Kidney epithelial cell (primary cell): ENCODE data around the gene MFRP. TPM values are rescaled to one million over a fixed set of nuclear protein-coding genes. Genes with fewer than 3 reads are reported as not detected.

Experiments
- DNase-seq: peaks from one replicate; pipeline ENCODE4 v3.0.0-alpha.2; 2010; ENCODE audit warnings: low read depth
- H3K27me3 ChIP-seq: 2 replicates; pipeline ENCODE4 v1.6.0; 2011; ENCODE audit warnings: low read length; ENCODE audit not compliant: control insufficient read depth, insufficient read depth
- H3K36me3 ChIP-seq: 2 replicates; pipeline ENCODE4 v1.5.1; 2011; ENCODE audit warnings: low read length; ENCODE audit not compliant: control insufficient read depth, insufficient read depth
- H3K4me3 ChIP-seq: 2 replicates; pipeline ENCODE4 v1.5.1; 2011; ENCODE audit warnings: low read depth, mild to moderate bottlenecking, control low read depth, low read length
- CTCF ChIP-seq: IDR thresholded peaks from 2 replicates; pipeline ENCODE4 v1.5.1; 2011; ENCODE audit warnings: mild to moderate bottlenecking, moderate library complexity, low read length, control low read depth, inconsistent platforms; ENCODE audit not compliant: insufficient read depth, poor library complexity, severe bottlenecking
- total RNA-seq: library from RNA; depleted of rRNA; stranded (reverse); fragments of >200 nt; gene quantifications from 2 replicates; pipeline ENCODE4 v1.2.3, GENCODE V29; 2015

Gene MFRP
- total RNA-seq, 1 donor from 2014 or later = not detected

- Histone ChIP-seq H3K36me3 (peaks cover 6% of the 10 kb centered on the region), H3K4me3 (no peak overlapping the region), H3K27me3 (no peaks in the 10 kb centered on the region)
- TF ChIP-seq CTCF = no peak
- DNase-seq = no peak
Observed at GRCh38 chr11:119306373-119306890, 40.1 kb downstream of the MFRP start.

DNA sequence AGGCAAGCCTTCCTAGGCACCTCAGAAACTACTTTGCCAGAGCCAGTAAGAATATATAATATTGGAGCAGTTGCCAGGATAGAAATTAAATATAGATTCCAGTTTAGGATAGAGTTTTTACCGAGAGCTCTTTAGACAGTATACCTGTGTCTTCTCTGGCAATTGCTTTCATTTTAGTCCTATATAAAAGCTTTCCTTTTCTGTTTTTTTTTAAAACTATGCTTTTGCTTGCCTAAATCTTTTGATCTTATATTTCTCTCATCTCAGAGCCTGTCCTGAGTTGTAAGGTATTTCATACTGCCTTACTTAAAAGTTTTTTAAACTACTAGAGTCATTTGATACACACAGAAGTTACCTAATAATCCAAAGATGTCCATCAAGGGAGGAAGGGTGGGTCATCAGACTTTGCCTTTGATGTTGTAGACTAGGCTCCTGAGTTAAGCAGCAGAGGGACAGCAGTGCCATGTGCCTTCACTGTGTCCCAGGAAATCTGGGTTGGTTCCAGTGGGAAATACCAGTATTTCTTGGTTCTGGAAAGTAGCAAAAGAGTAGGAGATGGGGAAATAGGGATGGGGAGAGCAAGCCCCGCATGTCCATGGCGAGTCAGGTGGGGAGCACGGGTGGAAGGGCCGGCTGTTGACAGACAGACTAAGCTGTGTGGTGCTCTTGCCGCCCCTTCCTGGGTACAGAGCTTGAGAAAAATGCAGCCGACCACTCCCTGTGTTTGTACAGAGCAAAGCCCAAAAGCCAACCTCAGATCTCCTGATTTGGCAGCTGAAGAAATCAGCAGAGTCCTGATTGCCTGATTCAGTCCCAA, 40.7 kb downstream of the MFRP start:
- no peaks in the 10 kb centered on the region for H3K27me3 ChIP-seq
- no peak overlapping the region for H3K4me3 ChIP-seq
- TF ChIP-seq CTCF = no peak
- peaks cover 6% of the 10 kb centered on the region for H3K36me3 ChIP-seq
- no peak for DNase-seq

DNA sequence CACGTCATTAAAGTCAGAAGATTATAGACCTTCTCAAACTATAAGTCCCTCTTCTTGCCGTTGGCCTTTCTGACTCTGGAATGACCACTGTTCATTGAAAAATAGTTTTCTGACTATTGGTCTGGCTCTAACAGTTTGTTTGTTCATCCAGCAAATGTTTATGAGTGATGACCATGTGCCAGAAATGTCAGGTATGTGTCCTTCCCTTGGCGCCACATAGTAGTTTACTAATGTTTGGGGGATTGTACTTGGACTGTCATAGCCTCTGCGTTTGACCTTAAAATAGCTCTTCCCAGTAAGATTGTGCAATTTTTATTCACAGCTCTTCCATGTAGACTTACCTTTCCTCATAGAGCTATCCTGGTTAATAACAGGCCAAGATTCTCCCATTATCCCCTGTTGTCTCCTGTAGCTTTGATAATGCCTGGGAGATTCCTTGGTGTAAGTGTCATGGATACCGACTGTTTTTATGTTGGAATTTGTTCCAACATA, 43.2 kb downstream of the MFRP start:
- H3K27me3 ChIP-seq = no peaks in the 10 kb centered on the region
- no peak for DNase-seq
- peaks cover 4% of the 10 kb centered on the region for H3K36me3 ChIP-seq
- TF ChIP-seq CTCF = no peak
- no peak overlapping the region for H3K4me3 ChIP-seq

DNA sequence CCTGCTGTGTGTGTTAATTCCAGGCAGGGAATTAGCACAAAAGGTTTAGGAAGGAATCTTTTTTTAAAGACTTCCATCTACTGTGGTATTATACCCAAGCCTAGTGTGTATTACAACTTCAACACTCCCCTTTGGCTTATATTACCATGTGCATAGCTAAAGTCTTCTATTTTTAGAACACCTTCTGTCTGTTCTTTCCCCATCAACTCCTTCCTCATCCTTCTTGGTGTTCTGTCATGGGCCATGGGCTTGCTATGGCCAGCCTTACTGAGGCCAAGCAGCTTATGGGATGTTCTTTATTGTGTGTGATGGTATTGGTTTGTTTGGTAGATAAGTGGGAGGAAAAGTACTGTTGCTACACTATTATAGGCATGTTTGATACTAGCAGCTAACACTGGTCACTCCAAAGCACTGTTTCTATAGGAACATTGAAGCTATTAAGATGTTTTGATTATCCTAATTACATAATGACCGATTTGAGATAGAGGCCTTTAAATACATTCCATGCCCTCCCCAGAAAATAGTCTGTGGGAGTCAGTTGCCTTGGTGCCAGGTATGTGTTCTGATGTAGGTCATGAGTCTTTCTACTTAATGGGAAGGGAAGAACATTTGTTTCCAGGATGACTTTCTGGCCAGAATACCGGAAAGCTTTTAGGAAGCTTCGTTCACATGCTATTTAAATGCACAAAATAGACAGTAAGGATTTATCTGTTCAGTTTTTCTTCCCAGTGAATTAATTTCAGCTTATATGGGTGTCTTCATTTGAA, 46.1 kb downstream of the MFRP start:
- Histone ChIP-seq H3K4me3 (no peak overlapping the region), H3K27me3 (no peaks in the 10 kb centered on the region), H3K36me3 (peaks cover 4% of the 10 kb centered on the region)
- no peak for DNase-seq
- TF ChIP-seq CTCF = no peak

GRCh38 chr11:119299416-119299815, 47.1 kb downstream of the MFRP start:
- Histone ChIP-seq H3K4me3 (no peak overlapping the region), H3K27me3 (no peaks in the 10 kb centered on the region), H3K36me3 (peaks cover 4% of the 10 kb centered on the region)
- no peak for TF ChIP-seq CTCF
- no peak for DNase-seq
